Measurements from ENCODE around the gene HS3ST3A1.
"Not testable (repeated sequence)": the region's sequence is repeated elsewhere in the genome, so short reads cannot be mapped to it uniquely, and the experiment has no call there.

HS3ST3A1 gene

GRCh38 chr17:13569398-13570123 is 32.2 kb downstream of the HS3ST3A1 start:
- peak; percentile 58 to 72 for DNase-seq

DNA sequence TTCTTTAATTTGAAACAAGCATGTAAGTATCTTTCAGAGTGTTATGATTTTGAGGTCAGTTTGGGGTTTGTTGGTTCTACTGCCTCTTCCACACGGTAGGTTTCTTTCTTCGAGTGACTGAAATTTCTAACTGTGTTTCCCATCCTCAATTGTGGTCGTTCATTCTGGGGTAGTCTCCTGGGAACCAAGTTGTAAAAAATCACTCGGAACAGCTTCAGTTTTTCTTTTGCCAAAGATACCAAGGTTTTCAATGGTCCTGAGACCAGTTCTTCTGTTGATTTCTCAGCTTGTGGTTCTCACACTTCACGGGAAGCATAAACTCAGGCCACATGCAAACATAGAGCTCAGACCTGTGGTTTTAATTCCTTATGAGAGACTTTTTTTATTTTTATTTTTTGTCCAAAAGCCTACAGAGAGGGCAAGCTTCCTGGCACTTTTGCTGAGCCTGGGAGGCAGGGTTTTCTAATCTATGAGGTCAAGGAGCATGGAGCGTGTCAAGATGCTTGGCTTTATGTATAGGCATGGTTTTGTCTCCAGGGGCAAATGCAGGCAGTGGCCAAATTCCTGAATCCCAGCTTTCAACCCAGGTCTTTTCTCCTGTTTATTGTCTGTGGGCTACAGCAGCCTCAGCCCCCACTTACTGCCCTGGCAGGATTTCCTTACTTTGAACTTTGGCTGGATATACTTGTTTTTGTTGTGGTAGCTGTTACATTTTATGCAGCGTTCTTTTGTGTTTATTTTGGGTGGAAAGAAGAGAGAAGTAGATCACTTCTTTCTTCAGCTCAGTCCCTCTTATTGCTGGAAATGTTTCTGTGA is 32.9 kb downstream of the HS3ST3A1 start:
- DNase-seq = no peak

DNA sequence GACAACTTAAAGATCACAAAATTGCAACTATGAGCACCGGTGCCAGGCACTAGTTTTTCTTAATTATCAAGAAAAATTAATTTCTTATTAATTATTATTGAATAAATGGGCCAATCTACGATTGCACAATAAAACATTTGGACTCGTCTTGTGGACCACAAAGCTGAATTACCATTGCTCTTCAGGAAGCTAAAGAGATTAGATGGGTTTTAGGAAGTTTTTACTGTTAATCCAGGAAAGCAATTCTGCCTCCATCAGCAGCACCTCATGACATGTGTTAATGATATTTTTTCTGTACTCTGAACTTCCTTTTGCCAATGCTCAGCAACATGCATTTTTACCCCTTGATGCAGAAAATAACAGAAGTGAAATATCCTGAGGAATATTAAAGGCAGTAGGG is 37.9 kb downstream of the HS3ST3A1 start:
- no peak for DNase-seq

DNA sequence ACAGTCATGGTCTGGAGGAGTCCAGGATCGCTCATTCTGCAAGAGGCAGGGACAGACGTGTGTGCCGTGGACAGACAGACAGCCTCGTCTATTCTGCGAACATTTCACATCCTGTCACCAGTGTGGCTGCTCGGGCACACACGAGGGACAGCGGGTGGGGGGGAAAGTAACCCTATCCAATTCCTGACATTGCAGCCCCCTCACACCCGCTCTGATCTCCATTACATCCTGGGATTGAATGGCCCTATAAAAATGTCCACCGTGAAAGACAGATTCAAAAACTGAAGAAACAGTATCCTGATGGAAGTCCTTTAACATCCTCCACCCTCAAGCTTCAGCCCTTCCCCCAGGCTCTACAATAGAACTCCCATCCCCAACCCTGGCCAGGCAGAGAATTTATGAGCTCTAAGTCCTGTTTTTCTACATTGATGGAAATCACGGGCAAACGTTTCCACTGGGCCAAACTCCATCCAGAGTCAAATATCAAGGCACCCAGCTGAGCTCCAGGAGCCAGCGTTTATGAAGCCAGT is 39.4 kb downstream of the HS3ST3A1 start:
- DNase-seq = peak in 1 of 2 experiments; percentile 6

GRCh38 chr17:13561606-13562270 is 40.0 kb downstream of the HS3ST3A1 start:
- DNase-seq = no peak

- no peak for DNase-seq
These were observed 40.8 kb downstream of the HS3ST3A1 start for GRCh38 chr17:13560935-13561334.

GRCh38 chr17:13558588-13558987 is 43.1 kb downstream of the HS3ST3A1 start:
- no peak for DNase-seq

DNA sequence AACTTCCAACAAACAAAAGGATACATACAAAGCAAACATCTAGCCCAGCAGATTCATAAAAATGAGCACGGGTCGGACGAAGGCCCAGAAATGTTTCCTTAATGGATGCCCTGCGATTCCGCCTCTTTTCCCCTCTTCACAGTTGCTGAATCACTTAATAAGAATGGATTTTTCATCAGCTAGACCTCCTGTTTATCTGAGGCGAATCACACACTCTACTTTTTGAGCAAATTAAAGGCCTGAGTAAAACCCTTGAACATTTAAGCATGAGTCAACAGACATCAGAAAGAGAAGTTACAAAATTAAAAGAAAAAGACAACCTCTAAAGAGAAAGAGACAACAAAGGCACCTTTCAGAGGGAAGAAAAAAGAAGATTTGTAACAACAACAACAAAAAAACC is 44.7 kb downstream of the HS3ST3A1 start:
- no peak for DNase-seq

- DNase-seq = no peak
These were observed 47.5 kb downstream of the HS3ST3A1 start for GRCh38 chr17:13554231-13554630.

DNA sequence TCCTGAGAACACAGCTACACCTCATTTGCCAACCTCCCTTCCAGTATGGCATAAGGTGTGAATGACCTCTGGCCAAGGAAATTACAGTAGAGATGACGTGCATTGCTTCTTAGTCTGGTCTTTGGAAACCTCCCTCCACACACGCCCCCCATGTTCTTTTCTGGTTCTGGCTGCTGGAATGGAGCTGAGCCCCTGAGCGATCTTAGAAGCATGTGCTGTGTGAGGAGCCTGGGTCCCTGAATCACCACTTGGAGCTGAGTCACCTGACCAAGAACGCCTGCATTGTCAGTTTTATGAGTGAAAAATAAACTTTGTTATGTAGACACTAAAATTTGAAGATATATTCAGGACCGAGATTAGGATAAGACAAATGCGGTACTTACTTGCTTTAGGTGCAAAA is 51.4 kb downstream of the HS3ST3A1 start:
- DNase-seq = no peak

- not testable (repeated sequence) for DNase-seq
These were observed 53.2 kb downstream of the HS3ST3A1 start for GRCh38 chr17:13548576-13548975.

GRCh38 chr17:13546851-13547250 is 54.9 kb downstream of the HS3ST3A1 start:
- DNase-seq = no peak

DNA sequence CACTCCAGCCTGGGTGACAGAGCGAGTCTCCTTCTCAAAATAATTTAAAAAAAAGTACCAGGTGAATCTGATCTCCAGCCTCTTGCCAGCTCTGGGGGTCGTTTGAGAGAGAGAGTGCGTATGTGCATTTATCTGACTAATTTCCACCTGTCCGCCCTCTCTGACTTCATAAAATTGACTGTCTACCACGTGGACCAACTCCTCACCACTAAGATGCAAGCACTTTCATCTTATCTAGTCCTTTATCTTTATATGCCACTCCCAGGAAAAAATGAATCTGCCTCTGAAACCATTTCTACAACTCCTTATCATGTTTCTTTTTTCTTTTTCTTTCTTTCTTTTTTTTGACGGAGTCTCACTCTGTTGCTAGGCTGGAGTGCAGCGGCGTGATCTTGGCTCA is 55.8 kb downstream of the HS3ST3A1 start:
- DNase-seq = no peak

DNA sequence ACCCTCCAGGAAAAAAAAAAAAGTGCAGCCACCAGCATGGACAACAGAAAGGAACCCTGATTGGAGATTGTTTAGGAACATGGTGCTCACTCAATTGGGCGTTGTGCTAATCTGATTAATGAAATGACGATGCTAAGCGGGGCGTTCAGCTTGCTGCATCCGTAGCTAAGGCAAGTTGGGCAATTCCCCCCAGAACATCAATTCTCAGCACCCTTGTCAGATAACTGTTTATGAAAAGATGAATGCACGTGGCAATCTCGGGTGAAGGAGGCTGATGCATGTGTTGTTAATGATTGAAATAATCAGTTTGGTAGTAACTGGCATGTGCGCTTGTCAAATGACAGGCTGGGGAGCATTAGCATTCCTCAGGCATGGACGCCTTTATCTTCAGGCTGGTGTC is 57.0 kb downstream of the HS3ST3A1 start:
- DNase-seq = no peak

DNA sequence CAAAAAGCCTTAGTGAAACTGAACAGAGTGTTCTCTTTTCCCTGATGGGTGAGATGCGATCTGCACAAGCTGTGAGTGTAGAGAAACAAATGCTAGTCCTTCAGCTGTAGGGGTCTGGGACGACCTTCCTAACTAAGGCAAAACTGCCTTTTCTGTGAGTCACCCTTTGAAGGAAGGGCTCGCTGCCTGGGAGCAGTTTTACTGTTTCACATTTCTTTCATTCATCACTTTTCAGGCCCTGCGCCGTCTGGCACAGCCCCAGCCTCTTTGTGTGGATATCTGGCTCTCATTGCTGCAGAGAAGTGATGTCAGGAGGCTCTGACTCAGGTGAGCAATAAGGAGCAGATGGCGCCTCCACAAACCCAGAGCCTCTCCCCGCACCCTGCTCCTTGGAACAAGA is 57.4 kb downstream of the HS3ST3A1 start:
- peak in 1 of 2 experiments; percentile 6 for DNase-seq

- no peak for DNase-seq
These were observed 59.1 kb downstream of the HS3ST3A1 start for GRCh38 chr17:13542636-13543035.

- DNase-seq = no peak
These were observed 60.7 kb downstream of the HS3ST3A1 start for GRCh38 chr17:13541032-13541480.

DNA sequence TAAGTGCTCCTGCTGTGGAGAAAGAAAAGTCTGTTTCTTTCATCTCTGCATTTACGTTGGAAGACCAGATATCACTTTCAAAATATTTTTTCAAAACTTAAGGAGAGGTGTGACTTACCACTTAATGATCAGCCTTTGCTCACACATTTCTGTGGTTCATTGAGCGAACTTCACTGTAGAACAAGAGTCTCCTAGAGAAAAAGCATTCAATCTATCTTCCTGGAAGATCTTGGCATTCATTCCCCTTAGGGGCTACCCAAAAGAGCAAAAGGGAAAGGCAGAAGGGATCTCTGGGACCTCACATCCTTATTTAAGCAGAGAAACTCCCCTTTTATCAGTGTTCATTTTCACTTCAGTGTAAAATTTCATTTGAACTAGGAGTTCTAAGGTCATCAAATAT is 61.2 kb downstream of the HS3ST3A1 start:
- DNase-seq = no peak

DNA sequence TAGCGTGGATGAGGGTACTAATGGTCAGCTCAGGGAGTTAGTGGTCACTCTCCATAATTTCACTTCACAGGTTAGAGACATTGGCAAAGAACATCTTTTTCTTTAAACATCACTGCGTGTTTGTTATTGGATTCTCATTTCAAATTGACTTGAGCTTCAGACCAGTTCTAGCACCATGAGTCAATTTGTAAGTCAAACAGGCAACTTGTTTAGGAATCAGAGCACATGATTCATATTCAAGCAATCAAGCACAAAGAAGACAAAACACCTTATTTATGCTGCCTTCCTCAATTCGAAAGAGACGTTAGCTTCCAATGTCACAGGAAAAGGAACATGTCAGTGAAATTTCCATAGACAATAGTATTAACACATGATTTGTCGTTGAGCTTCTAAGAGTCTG is 62.3 kb downstream of the HS3ST3A1 start:
- no peak for DNase-seq

- no peak for DNase-seq
These were observed 62.8 kb downstream of the HS3ST3A1 start for GRCh38 chr17:13538841-13539411.

GRCh38 chr17:13537871-13538643 is 63.7 kb downstream of the HS3ST3A1 start:
- no peak for DNase-seq

DNA sequence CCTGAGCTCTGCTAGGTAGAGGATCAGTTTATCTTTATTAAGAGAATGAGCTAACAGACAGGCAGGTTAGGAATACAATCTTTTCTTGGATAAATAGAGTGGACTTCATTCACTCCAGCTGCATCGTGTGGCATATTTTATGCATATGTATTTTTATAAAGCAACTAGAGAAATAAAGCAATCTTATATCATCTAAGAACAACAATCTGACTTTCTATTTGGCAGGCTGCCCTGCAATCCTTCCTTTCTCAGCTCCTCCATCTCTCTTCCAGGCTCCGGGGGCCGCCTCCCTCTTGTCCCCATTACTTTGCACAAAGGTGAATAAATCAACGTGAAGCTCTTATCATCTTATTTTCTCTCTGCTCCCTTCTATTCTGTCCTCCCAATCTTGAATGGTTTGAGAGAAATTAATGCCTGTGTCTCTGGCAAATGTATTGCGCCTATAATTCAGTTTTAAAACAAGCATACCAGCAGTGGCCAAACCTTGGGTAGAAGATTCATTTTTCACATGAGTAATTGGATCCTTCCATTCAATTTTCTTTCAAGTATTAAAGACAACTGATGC is 64.5 kb downstream of the HS3ST3A1 start:
- DNase-seq = no peak

Measured in SHP77 (cell line).